Right lobe of liver (tissue), 6 donors: ENCODE results near the gene ZMYM4. TPM values are rescaled to one million over a fixed set of nuclear protein-coding genes. Genes with fewer than 3 reads are reported as not detected.

ENCODE experiments used
- ATAC-seq, 4 donors: fragments of 200-7000 bp; cut with Tn5 transposase; one replicate each; pipeline ENCODE4 v1.9.1; 2020; ENCODE audit warnings: mild to moderate bottlenecking in 4 of 4, moderate library complexity in 4 of 4
- DNase-seq, 3 donors: peaks; one replicate each; pipeline ENCODE4 v3.0.0-alpha.2; 2020
- H3K27ac ChIP-seq, 3 donors: fragments of 200-600 bp; one replicate each; pipeline ENCODE4 v1.8.0; 2022
- H3K27me3 ChIP-seq, 2 donors: fragments of 200-600 bp; one replicate each; pipeline ENCODE4 v1.8.0; 2022
- H3K36me3 ChIP-seq, 4 donors: fragments of 200-600 bp; sonication (generic) in 1 of 4; one replicate each; pipeline versions ENCODE4 v1.5.1 to v1.8.0; 2017 to 2022; ENCODE audit warnings: control low read depth in 1 of 4
- H3K4me1 ChIP-seq, 4 donors: fragments of 200-600 bp; sonication (generic) in 1 of 4; one replicate each; pipeline versions ENCODE4 v1.5.1 to v1.8.0; 2017 to 2022; ENCODE audit warnings: control low read depth in 1 of 4
- H3K4me3 ChIP-seq, 3 donors: fragments of 200-600 bp; one replicate each; pipeline ENCODE4 v1.8.0; 2022
- H3K9me3 ChIP-seq, 4 donors: fragments of 200-600 bp; sonication (generic) in 1 of 4; one replicate each; pipeline versions ENCODE4 v1.5.1 to v1.8.0; 2017 to 2022; ENCODE audit warnings: control low read depth in 1 of 4
- POLR2A ChIP-seq: fragments of 450-650 bp; IDR thresholded peaks from one replicate; pipeline ENCODE4 v1.6.1; 2017; ENCODE audit warnings: antibody characterized with exemption, mild to moderate bottlenecking
- WGBS: methylation state at CpG from one replicate; pipeline ENCODE4 v1.1.6; 2018; ENCODE audit warnings: low coverage, low lambda C conversion rate; ENCODE audit not compliant: insufficient coverage; ENCODE audit errors: missing lambda C conversion rate; 5-methylcytosine and 5-hydroxymethylcytosine counted together
- intact Hi-C, 2 donors: fragments of 100-400 bp; cut with DNase I; formaldehyde crosslinking; loops; one replicate each; pipeline versions ENCODE4 v1.11.2 to v1.14.1; 2022
- total RNA-seq, 6 experiments: library from RNA; depleted of rRNA in 2 of 6; stranded (reverse); fragments of >200 nt in 2 of 6; fragmentation: NEBNext Ultra II Directional in 3 of 6; extraction: Animal tissue kit (Norgen Biotek cat#: 25700) in 3 of 6; gene quantifications; one replicate each; pipeline versions ENCODE4 v1.1.0 to v1.2.4, GENCODE V29; 2016 to 2023
- TF ChIP-seq, protein P1 (sequence below), 4 donors: fragments of 200-600 bp in 3 of 4; fragments of 450-650 bp in 1 of 4; IDR thresholded peaks; one replicate each; pipeline versions ENCODE4 v1.5.1 to v1.8.0; 2016 to 2022; ENCODE audit warnings: antibody characterized with exemption in 4 of 4, mild to moderate bottlenecking in 2 of 4
- donor health status: DM: no; HTN: yes; CAD: no.
- donor health status: DM: no; HTN: no; CAD: no.
- donor health status: DM: no; HTN: no; CAD: no.
- donor health status: DM: no; HTN: yes; CAD: no.
- donor health status: DM: no; HTN: yes; CAD: no.

ZMYM4 gene
- total RNA-seq, 6 experiments from 2014 or later = 13.3 to 20.4 (median 17.1) TPM

DNA sequence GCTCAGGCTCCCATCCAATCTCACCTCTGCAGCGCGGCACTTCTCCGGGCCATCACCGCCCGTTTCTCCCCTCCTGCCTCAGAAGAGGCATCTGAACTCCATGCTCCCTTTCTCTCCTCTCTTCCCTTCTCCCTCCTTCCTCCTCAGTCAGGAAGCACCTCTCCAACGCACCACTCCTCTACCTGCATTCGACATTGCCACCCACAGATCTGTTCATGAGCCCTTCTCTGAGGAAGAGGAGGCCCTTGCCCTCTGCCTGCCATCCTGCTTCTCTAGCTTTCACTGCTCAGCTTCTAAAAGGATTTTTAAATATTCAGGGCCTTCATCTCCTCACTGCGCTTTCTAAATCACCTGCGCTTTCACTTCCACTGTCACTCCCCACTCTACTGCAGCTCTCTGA is 168.7 kb downstream of the ZMYM4 start:
- no peaks in the 10 kb centered on the region for H3K4me1 ChIP-seq
- 100% methylated on average over 3 of the region's 9 CpGs for whole genome bisulfite sequencing
- H3K4me3 ChIP-seq = no peak overlapping the region
- no peak overlapping the region for H3K27ac ChIP-seq
- H3K27me3 ChIP-seq = no peaks in the 10 kb centered on the region
- peaks cover 0 to 47% (median 33%) of the 10 kb centered on the region in 4 donors for H3K36me3 ChIP-seq
- no peak for DNase-seq
- intact Hi-C loops = no loop called here
- ATAC-seq = no peak
- H3K9me3 ChIP-seq = no peaks in the 10 kb centered on the region
- TF ChIP-seq, protein P1, sequence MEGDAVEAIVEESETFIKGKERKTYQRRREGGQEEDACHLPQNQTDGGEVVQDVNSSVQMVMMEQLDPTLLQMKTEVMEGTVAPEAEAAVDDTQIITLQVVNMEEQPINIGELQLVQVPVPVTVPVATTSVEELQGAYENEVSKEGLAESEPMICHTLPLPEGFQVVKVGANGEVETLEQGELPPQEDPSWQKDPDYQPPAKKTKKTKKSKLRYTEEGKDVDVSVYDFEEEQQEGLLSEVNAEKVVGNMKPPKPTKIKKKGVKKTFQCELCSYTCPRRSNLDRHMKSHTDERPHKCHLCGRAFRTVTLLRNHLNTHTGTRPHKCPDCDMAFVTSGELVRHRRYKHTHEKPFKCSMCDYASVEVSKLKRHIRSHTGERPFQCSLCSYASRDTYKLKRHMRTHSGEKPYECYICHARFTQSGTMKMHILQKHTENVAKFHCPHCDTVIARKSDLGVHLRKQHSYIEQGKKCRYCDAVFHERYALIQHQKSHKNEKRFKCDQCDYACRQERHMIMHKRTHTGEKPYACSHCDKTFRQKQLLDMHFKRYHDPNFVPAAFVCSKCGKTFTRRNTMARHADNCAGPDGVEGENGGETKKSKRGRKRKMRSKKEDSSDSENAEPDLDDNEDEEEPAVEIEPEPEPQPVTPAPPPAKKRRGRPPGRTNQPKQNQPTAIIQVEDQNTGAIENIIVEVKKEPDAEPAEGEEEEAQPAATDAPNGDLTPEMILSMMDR (IDR thresholded peaks at IDR 0.05) = no peak
- TF ChIP-seq POLR2A = no peak

- Histone ChIP-seq H3K36me3 (peaks cover 0 to 64% (median 39%) of the 10 kb centered on the region in 4 donors), H3K4me3 (no peak overlapping the region), H3K4me1 (no peaks in the 10 kb centered on the region), H3K27me3 (no peaks in the 10 kb centered on the region), H3K9me3 (no peaks in the 10 kb centered on the region), H3K27ac (no peak overlapping the region)
- no peak for TF ChIP-seq POLR2A
- TF ChIP-seq, protein P1 (IDR thresholded peaks at IDR 0.05) = no peak
- ATAC-seq = no peak
- intact Hi-C loops = no loop called here
- no peak for DNase-seq
- 0% methylated on average over 1 of the region's 1 CpG for WGBS
Measured at GRCh38 chr1:35439626-35440025, 171.1 kb downstream of the ZMYM4 start.

- Histone ChIP-seq H3K27me3 (no peaks in the 10 kb centered on the region), H3K9me3 (no peaks in the 10 kb centered on the region), H3K27ac (no peak overlapping the region), H3K4me1 (peaks cover 0 to 2% (median under 1%) of the 10 kb centered on the region in 4 donors), H3K36me3 (peaks cover 0 to 63% (median 32%) of the 10 kb centered on the region in 4 donors), H3K4me3 (no peak overlapping the region)
- TF ChIP-seq POLR2A = no peak
- TF ChIP-seq, protein P1 (IDR thresholded peaks at IDR 0.05) = no peak
- WGBS = 90% methylated on average over 6 of the region's 8 CpGs
- ATAC-seq (no peak), DNase-seq (no peak)
- intact Hi-C loops = no loop called here
Measured at GRCh38 chr1:35441926-35442579, 173.5 kb downstream of the ZMYM4 start.

- no peak for DNase-seq
- 60% methylated on average over 4 of the region's 4 CpGs for WGBS
- H3K9me3 ChIP-seq = no peaks in the 10 kb centered on the region
- peak in 1 of 4 donors; percentile 14 for ATAC-seq
- intact Hi-C loops = no loop called here
- no peak overlapping the region for H3K27ac ChIP-seq
- H3K4me1 ChIP-seq = peaks cover 0 to 9% (median 4%) of the 10 kb centered on the region in 4 donors
- peaks cover 0 to 65% (median 30%) of the 10 kb centered on the region in 4 donors for H3K36me3 ChIP-seq
- no peak overlapping the region for H3K4me3 ChIP-seq
- TF ChIP-seq, protein P1 (IDR thresholded peaks at IDR 0.05) = no peak
- TF ChIP-seq POLR2A = no peak
- no peaks in the 10 kb centered on the region for H3K27me3 ChIP-seq
Measured at GRCh38 chr1:35442734-35443133, 174.2 kb downstream of the ZMYM4 start.
